ENCODE measurements around the gene CDKL5.
"Not testable (repeated sequence)": the region's sequence is repeated elsewhere in the genome, so short reads cannot be mapped to it uniquely, and the experiment has no call there.

The CDKL5 gene

DNA sequence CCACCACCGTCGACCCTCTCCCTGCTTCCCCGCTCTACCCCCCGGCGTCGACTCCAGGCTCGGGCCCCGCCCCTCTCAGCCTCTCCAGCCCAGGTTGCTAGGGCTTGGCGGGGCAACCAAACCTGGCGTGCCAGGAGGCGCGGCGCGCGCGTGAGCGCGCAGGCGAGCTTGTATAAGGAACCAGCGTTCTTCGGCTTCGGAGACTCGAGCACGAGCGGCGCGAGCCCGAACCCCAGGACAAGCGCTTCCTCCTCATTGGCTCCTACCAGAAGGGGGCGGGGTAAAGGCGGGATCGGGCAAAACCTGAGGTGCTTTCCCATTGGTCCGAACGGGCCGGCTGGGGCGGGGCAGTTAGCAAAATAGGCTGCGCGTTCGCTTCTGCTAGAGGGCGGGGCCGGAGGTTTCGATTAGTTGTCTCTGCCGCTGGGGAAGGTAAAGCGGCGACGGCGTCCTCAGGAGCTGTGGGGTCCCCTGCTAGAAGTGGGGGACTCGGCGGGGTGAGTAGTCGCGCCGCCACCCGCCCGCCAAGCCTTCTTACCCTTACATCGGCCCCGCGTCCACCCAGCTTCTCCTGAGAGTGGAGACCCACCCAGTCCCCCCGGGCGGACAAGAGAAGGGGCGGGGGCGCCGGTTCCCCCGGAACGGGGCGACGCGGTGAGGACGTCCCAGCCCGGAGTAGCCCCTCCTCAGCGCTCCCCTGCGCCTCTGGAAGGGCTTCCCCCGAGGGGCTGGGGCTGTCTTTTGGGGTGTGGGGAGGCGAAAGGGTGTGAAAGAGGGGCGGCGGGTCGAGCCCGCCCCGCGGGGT lies at the start of gene CDKL5:
Gene CDKL5, plus strand, starts transcription at position 410 of the 805 bp plus-strand sequence. CDS start 81,489 bp downstream, outside the sequence.
- DNase-seq (ENCODE audit: extremely low read depth in 1 of 2, low read depth in 1 of 2): peak; percentile 82 to 93

DNA sequence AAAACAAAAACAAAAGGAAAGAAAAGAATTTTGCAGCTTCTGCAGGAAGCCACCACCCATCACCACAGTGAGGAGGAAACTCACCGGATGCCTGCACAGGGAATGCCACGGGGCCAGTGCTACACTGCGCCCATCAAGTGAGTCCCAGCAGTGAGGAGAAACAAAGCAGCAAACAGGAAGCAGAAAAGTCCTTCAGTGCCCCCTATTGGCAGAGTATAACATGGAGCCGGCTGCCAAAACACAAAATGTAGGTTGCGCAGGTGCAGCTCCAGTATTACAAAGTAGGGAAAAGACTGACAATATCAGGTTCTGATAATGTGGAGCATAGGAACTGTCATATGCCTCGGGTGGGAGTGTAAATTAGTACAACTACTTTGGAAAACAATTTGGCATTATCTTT lies 47.6 kb upstream of the CDKL5 start:
- no peak for DNase-seq (ENCODE audit: extremely low read depth in 1 of 2, low read depth in 1 of 2)

DNA sequence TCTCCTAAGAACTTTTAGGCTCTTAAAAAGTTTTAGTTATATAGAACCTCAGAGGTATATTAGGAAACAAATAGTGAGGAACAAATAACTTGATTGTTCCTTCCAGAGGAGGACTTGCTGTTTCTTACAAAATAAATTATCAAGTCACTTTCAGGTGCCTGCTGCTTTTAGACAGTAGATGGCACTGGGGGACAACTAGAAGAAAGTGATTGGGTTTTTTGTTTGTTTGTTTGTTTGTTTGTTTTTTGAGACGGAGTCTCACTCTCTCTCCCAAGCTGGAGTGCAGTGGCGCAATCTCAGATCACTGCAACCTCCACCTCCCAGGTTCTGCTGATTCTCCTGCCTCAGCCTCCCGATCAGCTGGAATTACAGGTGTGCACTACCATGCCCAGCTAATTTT lies 35.4 kb upstream of the CDKL5 start:
- no peak for DNase-seq (ENCODE audit: extremely low read depth in 1 of 2, low read depth in 1 of 2)

GRCh38 chrX:18390941-18391538 lies 34.4 kb upstream of the CDKL5 start:
- peak in 1 of 2 donors; percentile 4 for DNase-seq (ENCODE audit: extremely low read depth in 1 of 2, low read depth in 1 of 2)

- no peak for DNase-seq (ENCODE audit: extremely low read depth in 1 of 2, low read depth in 1 of 2)
Observed at GRCh38 chrX:18394477-18394876, 30.9 kb upstream of the CDKL5 start.

- DNase-seq (ENCODE audit: extremely low read depth in 1 of 2, low read depth in 1 of 2): no peak
Observed at GRCh38 chrX:18401848-18402213, 23.6 kb upstream of the CDKL5 start.

GRCh38 chrX:18406531-18407266 lies 18.7 kb upstream of the CDKL5 start:
- no peak for DNase-seq (ENCODE audit: extremely low read depth in 1 of 2, low read depth in 1 of 2)

DNA sequence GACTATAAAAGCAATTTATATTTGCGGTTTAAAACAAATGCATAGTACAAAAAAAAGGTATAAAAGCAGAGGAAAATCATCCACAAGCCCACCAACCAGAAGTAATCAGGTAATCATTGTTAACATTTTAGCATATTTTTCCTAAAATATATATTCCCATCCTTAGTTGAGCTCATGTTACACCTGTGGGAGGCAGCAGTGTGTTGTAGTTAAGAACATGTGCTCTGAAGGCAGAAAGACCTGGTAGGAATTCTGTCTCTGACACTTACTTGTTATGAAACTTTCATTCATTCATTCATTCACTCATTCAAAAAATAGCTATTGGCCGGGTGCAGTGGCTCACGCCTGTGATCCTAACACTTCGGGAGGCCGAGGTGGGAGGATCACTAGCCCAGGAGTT lies 15.4 kb upstream of the CDKL5 start:
- DNase-seq (ENCODE audit: extremely low read depth in 1 of 2, low read depth in 1 of 2): no peak

- DNase-seq (ENCODE audit: extremely low read depth in 1 of 2, low read depth in 1 of 2): no peak
Observed at GRCh38 chrX:18415386-18415785, 10.0 kb upstream of the CDKL5 start.

DNA sequence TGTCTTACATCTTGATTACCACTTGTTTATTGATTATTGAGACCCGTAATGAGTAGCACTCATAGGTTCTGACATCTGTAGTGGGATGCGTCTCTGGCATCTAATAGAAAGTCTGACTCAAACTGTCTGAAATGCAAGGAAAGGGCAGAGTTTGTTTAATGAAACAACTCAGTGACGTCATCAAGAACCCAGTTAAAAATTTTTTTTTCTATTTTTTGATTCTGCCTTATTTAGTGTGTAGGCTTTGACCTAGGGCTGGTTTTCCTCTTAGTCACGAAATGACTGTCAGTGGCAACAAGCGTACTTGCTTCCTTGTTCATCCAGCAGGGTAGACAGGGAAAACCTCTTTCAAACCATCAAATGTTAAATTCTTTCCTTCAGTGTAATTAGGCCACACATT lies 3.1 kb upstream of the CDKL5 start:
- DNase-seq (ENCODE audit: extremely low read depth in 1 of 2, low read depth in 1 of 2): no peak

- DNase-seq (ENCODE audit: extremely low read depth in 1 of 2, low read depth in 1 of 2): no peak
Observed at GRCh38 chrX:18422886-18423285, 2.5 kb upstream of the CDKL5 start.

DNA sequence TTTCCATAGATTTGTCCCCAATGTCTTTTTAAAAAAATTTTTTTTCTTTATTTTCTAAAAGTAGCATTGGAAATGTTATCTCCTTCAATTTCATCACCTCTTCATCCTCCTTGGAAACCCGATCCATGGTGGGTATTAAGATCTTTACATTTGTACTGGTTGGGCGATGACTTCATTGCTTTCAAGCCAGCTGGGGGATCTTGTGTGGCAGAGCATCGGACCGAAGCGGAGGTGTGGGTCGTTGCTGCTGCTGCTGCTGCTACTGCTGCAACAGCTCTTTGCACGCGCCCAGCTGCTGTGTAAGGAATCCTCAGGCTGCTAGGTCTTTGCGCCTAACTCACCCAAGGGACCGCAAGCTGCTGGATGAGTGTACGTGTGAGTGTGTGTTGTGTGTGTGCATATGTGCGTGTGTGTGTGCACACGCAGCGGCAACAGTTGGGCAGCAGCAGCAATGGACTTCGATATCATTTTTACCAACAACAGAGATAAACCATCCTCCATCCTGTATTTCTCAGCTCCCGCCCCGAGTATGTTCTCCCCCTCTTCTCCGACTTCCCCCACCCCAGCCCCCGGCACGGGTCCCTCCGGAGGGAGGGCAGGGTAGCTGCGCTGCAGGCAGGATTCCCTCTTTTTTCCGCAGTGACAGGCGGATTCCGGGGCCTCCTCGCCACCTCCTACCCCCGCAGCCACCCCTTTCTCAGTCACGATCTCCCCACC lies 768 bp upstream of the CDKL5 start:
- DNase-seq (ENCODE audit: extremely low read depth in 1 of 2, low read depth in 1 of 2): no peak

DNA sequence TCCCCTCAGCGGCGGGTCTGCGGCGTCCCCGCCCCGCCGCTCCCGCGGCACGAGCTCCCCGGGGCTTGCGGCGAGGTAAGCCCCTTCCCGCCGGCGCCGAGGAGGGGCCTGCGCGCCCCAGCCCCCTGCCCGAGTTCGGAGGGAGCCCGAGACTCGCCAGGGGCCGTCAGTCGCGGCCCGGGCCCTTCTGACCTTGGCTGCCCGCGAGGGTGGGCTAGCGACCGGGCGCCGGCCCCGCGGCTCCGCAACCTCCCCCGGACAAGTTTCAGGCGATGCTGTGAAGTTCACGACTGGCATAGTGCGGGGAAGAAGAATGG lies 554 bp downstream of the CDKL5 start:
- DNase-seq (ENCODE audit: extremely low read depth in 1 of 2, low read depth in 1 of 2): no peak

GRCh38 chrX:18428006-18428405 lies 2.6 kb downstream of the CDKL5 start:
- DNase-seq (ENCODE audit: extremely low read depth in 1 of 2, low read depth in 1 of 2): no peak

DNA sequence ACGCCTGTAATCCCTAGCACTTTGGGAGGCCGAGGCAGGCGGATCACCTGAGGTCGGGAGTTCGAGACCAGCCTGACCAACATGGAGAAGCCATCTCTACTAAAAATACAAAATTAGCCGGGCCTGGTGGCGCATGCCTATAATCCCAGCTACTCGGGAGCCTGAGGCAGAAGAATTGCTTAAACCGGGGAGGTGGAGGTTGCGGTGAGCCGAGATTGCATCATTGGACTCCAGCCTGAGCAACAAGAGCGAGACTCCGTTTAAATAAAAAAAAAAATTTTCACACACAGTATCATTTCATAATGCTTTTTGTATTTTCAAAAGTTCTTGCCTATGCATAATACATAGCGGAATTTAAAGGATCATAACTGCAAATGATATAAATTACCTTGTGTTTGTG lies 7.9 kb downstream of the CDKL5 start:
- not testable (repeated sequence) for DNase-seq (ENCODE audit: extremely low read depth in 1 of 2, low read depth in 1 of 2)

GRCh38 chrX:18434896-18435295 lies 9.5 kb downstream of the CDKL5 start:
- DNase-seq (ENCODE audit: extremely low read depth in 1 of 2, low read depth in 1 of 2): no peak

- no peak for DNase-seq (ENCODE audit: extremely low read depth in 1 of 2, low read depth in 1 of 2)
Observed at GRCh38 chrX:18436017-18436416, 10.6 kb downstream of the CDKL5 start.

DNA sequence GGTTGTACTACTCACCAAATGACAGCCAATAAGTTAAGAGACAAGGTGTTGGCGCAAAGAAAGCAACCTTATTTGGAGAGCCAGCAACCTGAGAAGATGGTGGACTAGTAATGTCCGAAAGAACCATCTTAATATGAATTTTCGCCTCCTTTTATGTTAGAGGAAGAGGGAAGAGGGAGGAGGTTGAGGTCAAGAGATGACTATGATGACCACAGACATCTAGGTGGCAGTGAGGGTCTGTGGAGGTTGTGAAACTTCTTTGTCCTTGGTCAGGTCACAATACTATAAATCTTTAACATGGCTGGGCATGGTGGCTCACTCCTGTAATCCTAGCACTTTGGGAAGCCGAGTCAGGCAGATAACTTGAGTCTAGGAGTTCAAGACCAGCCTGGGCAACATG lies 15.4 kb downstream of the CDKL5 start:
- no peak for DNase-seq (ENCODE audit: extremely low read depth in 1 of 2, low read depth in 1 of 2)

- no peak for DNase-seq (ENCODE audit: extremely low read depth in 1 of 2, low read depth in 1 of 2)
Observed at GRCh38 chrX:18441780-18442367, 16.5 kb downstream of the CDKL5 start.

- no peak for DNase-seq (ENCODE audit: extremely low read depth in 1 of 2, low read depth in 1 of 2)
Observed at GRCh38 chrX:18448416-18448815, 23.0 kb downstream of the CDKL5 start.

- DNase-seq (ENCODE audit: extremely low read depth in 1 of 2, low read depth in 1 of 2): no peak
Observed at GRCh38 chrX:18449236-18449635, 23.8 kb downstream of the CDKL5 start.
